Stimulated activated naive CD4-positive, alpha-beta T cell treated with Interleukin-2 at 50 U/mL for 16 hours (primary cell): Measurements from ENCODE around the gene TSFM.

ENCODE experiments used
- DNase-seq: peaks from one replicate; lab custom pipeline; 2025; lab: John Stamatoyannopoulos, UW

The TSFM gene

DNA sequence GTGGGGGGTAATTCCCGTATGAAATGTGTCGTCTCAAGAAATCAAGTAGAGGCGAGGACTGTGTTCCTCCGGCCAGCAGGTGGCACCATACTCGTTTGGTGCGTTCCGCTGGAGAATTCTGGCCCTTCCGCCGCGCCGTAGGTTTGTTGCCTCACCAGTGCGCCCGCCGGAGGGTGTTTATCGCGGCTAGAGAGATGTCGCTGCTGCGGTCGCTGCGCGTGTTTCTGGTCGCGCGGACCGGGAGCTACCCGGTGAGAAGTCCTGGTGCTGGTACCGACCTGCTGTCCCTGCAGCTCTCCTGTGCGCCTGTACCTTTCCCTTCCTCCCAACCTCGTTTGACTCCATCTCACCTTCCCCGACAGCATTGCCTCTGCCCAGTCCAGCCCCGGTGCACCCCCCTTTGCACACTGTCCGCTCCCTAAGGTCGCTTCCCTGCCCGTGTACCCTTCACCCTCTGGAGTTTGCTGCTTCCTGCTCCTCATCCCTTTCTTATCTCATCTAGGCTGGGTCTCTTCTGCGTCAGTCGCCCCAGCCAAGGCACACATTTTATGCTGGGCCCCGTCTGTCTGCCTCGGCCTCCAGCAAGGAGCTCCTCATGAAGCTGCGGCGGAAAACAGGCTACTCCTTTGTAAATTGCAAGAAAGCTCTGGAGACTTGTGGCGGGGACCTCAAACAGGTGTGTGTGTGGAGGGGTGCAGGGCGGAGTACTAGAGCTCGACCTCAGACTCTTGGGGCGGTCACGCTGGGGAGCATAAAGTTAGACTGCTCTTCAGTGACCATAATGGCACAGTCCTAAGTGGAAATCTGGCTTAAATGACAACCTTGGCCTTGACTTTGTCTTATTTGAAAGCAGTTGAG, at the start of gene TSFM:
Gene TSFM (plus strand): TSS at position 180 of the 858 bp plus-strand sequence. CDS start 15 bp downstream, at position 195.
- DNase-seq: peak; percentile 96

DNA sequence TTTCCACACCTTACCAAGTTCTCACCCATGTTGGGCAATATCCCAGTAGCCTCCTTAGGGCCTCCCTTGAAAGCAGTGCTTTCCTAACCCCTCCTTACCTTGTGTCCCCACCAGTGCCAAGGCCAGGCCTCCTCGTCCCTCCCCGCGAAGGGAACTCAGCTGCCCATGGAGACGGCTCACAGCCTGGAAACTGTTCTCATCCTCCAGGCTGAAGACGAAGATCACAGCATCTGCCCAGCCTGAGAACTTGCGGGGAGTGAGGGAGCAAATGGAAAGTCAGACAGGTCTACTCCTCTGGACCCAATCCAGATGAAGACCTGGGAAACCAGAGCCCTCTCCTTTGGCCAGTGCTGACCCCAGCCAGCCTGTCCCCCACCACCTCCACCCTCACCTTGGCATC, 48.7 kb upstream of the TSFM start:
- DNase-seq: no peak

GRCh38 chr12:57734591-57734990, 48.0 kb upstream of the TSFM start:
- DNase-seq: no peak

DNA sequence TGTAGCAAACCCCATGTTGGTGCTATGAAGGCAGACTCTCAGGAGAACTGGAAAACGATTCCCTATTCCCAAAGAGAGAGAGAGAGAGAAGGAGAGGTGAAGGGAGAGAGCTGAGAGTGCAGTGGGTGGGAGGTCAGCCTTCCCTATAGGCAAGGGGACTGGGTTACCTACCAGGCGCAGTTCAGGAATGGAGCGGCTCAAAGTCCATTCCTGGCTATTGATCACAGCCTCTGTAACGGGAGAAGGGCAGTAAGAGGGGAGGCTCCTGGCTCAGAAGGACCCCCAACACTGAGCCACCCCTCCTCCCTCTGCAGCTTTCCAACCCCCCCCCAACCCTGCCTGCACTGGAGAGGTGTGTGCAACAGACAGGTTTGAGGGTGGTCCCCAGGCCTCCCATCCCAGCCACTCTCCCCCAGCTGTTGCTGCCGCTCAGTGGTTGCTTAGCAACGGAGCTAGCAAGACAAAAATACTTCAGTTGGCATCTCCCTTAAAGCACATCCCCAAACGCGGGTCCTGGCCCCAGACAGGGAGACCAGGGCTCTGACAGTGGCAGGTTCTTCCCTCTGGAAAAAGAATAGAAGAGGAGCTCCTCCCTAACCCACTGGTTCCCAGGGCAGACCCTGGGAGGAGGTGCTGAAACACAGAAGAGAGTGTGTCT, 47.3 kb upstream of the TSFM start:
- DNase-seq: no peak

GRCh38 chr12:57735952-57736740, 46.4 kb upstream of the TSFM start:
- no peak for DNase-seq

DNA sequence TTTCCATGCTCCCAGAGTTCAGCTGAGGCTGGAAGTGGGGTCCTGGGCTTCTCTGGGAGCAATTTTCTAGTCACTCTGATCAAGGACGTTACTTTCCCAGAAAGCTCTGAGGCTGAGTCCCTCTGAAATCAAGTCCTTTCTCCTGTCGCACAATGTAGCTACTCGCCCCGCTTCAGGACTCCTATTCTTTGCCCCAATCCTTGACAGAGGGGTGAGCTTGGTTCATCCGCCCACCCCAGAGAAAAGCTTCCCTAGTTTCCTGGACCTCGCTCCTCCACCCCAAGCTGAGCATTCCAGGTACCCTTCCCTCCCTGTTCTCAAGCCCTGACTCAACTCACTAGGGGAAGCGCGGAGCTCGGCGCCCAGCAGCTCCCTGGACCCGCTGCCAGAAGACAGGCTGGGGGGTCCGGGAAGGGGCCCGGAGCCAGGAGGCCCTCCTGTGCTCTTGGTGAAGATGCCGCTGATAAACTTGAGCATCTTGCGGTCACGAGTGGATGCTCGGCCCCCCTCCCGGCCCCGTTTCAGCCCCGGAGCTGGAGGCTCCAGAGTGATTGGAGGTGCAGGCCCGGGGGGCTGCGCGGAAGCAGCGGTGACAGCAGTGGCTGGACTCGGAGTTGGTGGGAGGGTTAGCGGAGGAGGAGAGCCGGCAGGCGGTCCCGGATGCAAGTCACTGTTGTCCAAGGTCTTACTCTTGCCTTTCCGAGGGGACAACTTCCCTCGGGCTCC, 45.7 kb upstream of the TSFM start:
- DNase-seq: no peak

- no peak for DNase-seq
These were observed 44.8 kb upstream of the TSFM start for GRCh38 chr12:57737467-57738460.

GRCh38 chr12:57738661-57739237, 43.8 kb upstream of the TSFM start, which contains the start of gene AGAP2:
Gene AGAP2, minus strand, starts transcription at chr12:57738742. Its CDS starts 496 bp downstream, at chr12:57738246.
- no peak for DNase-seq

DNA sequence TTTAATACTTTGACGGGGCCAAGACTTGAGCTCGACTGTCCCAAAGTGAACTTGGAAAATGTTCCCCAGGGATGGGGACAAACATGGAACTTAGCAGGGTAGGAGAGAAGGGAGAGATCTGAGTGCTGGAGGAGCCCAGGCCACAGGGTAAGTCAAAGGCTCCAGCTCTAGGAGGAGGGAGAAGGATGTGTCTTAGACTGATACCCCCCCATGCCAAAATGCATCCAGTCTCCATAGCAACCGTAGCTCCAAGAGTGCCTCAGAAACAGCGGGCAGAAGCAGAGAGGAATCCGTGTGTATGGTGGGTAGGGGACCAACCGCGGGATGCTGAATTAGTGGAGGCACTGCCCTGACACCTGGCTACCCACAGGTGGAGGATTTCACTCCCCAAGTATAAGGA, 43.2 kb upstream of the TSFM start:
- no peak for DNase-seq

GRCh38 chr12:57739914-57740538, 42.6 kb upstream of the TSFM start:
- DNase-seq: no peak

DNA sequence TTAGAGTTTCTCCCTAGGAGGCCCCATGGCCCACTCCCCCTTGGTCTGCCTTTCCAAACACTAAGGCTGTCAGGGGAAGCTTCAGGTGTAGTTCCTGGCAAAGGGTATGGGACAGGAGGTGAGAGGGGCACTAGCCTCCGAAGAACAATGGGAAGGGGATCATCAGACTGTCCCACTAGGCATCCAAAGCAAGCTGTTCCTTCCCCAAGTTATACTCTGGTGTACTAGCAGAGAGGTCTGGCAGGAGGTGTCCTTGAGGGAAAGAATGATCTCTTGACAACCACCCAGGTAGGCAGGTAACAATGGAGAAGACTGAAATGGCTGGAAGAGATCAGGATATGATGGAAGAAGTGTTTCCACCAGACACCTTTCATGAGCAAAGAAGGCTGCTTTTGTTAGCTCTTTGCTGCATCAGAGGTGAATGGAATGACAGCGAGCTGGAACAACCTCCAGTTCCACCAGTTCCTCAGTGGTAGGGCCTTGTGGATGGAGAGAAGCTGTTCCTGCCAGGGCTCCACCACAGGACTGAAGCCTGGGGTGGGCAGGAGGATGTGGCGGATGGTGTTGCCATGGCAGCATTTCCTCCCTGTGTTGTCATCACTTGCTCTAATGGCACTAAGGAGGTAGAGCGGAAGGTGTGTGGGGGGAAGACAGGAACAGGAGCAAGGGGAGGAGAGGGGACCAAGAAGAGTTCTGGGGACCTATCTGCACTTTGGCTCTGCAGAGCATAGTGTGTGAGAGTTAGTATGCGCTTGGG, 41.8 kb upstream of the TSFM start:
- peak; percentile 69 for DNase-seq

- DNase-seq: no peak
These were observed 41.2 kb upstream of the TSFM start for GRCh38 chr12:57741413-57741789.

GRCh38 chr12:57741844-57742738, 40.5 kb upstream of the TSFM start:
- DNase-seq: peak; percentile 79

- no peak for DNase-seq
These were observed 38.8 kb upstream of the TSFM start for GRCh38 chr12:57743769-57744168.

GRCh38 chr12:57744194-57744776, 38.3 kb upstream of the TSFM start:
- DNase-seq: peak; percentile 67

DNA sequence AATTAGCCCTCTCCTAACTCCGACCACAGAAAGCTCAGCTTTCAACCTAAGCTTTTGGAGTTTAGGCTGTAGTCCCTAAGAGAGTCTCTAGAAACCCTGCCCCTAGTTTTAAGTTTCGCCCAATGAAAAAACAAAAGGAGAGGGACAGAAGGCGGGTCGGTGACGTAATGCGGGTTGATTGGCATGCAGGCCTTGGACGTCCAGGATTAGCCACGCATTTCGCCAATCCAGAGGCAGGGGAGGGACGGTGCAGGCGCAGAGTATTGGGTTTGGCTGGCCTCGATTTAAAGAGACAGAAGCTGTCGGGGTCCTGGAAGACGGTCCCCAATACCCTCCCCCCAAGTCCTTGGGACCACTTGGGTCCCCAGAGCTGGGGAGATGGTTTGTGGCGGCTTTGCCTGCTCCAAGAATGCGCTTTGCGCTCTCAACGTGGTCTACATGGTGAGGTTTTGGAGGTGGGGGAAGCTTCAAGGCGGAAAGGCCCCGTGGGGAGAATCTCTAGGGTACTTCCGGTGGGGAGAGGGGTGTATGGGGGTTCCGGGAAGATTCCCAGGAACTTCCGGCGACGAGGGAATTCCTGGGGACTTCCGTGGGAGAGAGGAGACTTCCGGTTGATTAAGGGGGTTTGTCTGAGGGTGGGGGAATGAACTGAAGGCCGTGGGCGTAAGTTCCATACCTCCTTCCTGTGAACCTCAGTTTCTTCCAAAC, 37.7 kb upstream of the TSFM start, which contains the start of gene TSPAN31:
Gene TSPAN31 (plus strand): TSS at position 263 of the 708 bp plus-strand sequence. CDS start 116 bp downstream, at position 379.
- peak; percentile 96 for DNase-seq

DNA sequence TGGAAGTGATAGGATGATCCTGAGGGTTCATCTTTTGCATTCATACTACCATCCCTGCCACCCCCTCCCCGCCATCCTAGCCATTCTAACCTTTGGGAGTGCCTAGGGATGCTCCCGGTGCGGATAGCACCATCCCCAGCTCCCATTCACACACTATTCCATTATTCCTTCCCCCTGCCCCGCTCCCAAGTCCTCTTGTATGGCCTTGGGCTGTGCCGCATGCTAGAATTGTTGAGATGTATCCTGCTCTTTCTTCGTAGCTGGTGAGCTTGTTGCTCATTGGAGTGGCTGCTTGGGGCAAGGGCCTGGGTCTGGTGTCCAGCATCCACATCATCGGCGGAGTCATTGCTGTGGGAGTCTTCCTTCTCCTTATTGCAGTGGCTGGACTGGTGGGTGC, 37.1 kb upstream of the TSFM start:
- no peak for DNase-seq
